CD4-positive, CD25-positive, alpha-beta regulatory T cell (primary cell): ENCODE results near the gene ZP2. TPM values are rescaled to one million over a fixed set of nuclear protein-coding genes. Genes with fewer than 3 reads are reported as not detected.
"Not testable (repeated sequence)": the region's sequence is repeated elsewhere in the genome, so short reads cannot be mapped to it uniquely, and the experiment has no call there.

Experiments
- ATAC-seq, 2 donors: fragments of 150-1000 bp; cut with Tn5 transposase; one replicate each; pipeline ENCODE4 v1.10.0; 2021; ENCODE audit warnings: low read depth in 2 of 2, moderate number of reproducible peaks in 2 of 2, moderate library complexity in 1 of 2
- DNase-seq, 3 donors: peaks; one replicate each; pipeline versions ENCODE4 v3.0.0 to v3.0.0-alpha.2; 2012 to 2022; ENCODE audit warnings: mixed read lengths in 1 of 3
- H3K27ac ChIP-seq: one replicate; pipeline ENCODE4 v1.7.0; 2013; ENCODE audit warnings: mild to moderate bottlenecking, low read length; ENCODE audit not compliant: insufficient read depth, poor library complexity, severe bottlenecking
- H3K27me3 ChIP-seq: one replicate; pipeline ENCODE4 v1.7.0; 2013; ENCODE audit warnings: low read length; ENCODE audit not compliant: control insufficient read depth, insufficient read depth
- H3K36me3 ChIP-seq: one replicate; pipeline ENCODE4 v1.7.0; 2013; ENCODE audit warnings: mild to moderate bottlenecking, low read length, moderate library complexity; ENCODE audit not compliant: control insufficient read depth, insufficient read depth
- H3K4me1 ChIP-seq: 2 replicates; pipeline ENCODE4 v1.7.0; 2013; ENCODE audit warnings: mild to moderate bottlenecking, low read length; ENCODE audit not compliant: insufficient read depth, control insufficient read depth, poor library complexity, severe bottlenecking
- H3K4me3 ChIP-seq: one replicate; pipeline ENCODE4 v1.7.0; 2013; ENCODE audit warnings: low read depth, mild to moderate bottlenecking, low read length, moderate library complexity
- H3K9me3 ChIP-seq, 2 experiments: 1 replicate in 1 of 2; 2 replicates in 1 of 2; pipeline ENCODE4 v1.7.0; 2013; ENCODE audit warnings: low read length in 2 of 2, mild to moderate bottlenecking in 1 of 2, moderate library complexity in 1 of 2; ENCODE audit not compliant: control insufficient read depth in 2 of 2
- H3K27ac Mint-ChIP-seq, 3 donors: one replicate each; pipeline ENCODE4 v1.8.0; 2020 to 2022; ENCODE audit warnings: mild to moderate bottlenecking in 3 of 3, mixed read lengths in 3 of 3, moderate library complexity in 2 of 3
- H3K27me3 Mint-ChIP-seq: one replicate; pipeline ENCODE4 v1.8.0; 2022; ENCODE audit warnings: mild to moderate bottlenecking, mixed read lengths
- H3K36me3 Mint-ChIP-seq: one replicate; pipeline ENCODE4 v1.8.0; 2020; ENCODE audit warnings: mixed read lengths
- H3K4me1 Mint-ChIP-seq, 4 donors: one replicate each; pipeline ENCODE4 v1.8.0; 2020 to 2022; ENCODE audit warnings: mixed read lengths in 4 of 4, mild to moderate bottlenecking in 1 of 4
- H3K4me3 Mint-ChIP-seq, 4 donors: one replicate each; pipeline ENCODE4 v1.8.0; 2020 to 2022; ENCODE audit warnings: mild to moderate bottlenecking in 4 of 4, mixed read lengths in 4 of 4, moderate library complexity in 3 of 4
- H3K9me3 Mint-ChIP-seq, 7 donors: one replicate each; pipeline ENCODE4 v1.8.0; 2020 to 2022; ENCODE audit warnings: mixed read lengths in 7 of 7, mild to moderate bottlenecking in 3 of 7, moderate library complexity in 2 of 7
- polyA plus RNA-seq, 4 donors: library from polyadenylated mRNA; unstranded; fragments of 300-500 nt; fragmentation: Illumina TruSeq; gene quantifications; one replicate each; pipeline ENCODE4 v1.2.3, GENCODE V29; 2021
- total RNA-seq: library from RNA; stranded (reverse); gene quantifications from one replicate; pipeline ENCODE4 v1.2.3, GENCODE V29; 2022

The ZP2 gene
- total RNA-seq (not detected), polyA plus RNA-seq (not detected)

- Histone ChIP-seq H3K27ac (no peak within 1 kb of the TSS), H3K9me3 (no peaks in the 10 kb centered on the region), H3K4me3 (no peak within 1 kb of the TSS), H3K36me3 (no peaks in the 10 kb centered on the region), H3K4me1 (no peaks in the 10 kb centered on the region), H3K27me3 (peaks cover 6% of the 10 kb centered on the region)
- Mint-ChIP-seq H3K4me1 (no peaks in the 10 kb centered on the region), H3K36me3 (no peaks in the 10 kb centered on the region), H3K27ac (no peak within 1 kb of the TSS), H3K27me3 (peaks cover 5% of the 10 kb centered on the region), H3K9me3 (no peaks in the 10 kb centered on the region), H3K4me3 (no peak within 1 kb of the TSS)
- ATAC-seq: no peak
- no peak for DNase-seq
Measured at GRCh38 chr16:21211486-21211885, at the start of gene ZP2. Gene ZP2 (minus strand): TSS chr16:21211574. CDS start chr16:21211547, 27 bp downstream.

DNA sequence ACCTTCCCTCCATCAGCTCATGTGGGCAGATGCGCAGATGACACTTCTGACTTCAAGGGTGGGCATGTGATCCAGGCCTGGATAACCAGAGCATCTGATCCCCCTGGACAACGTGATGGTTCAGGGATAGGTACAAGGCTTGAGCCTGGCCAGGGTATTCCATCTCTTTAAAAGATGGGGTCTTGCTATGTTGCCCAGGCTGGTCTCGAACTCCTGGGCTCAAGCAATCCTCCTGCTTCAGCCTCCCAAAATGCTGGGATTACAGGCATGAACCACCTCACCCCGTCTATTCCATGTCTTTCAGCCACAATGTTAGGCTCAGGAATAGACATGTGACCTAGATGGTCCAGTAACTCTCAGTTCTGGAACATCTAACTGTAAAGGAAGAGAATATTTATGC, 45.9 kb upstream of the ZP2 start:
- Histone ChIP-seq H3K4me1 (no peaks in the 10 kb centered on the region), H3K9me3 (no peaks in the 10 kb centered on the region), H3K36me3 (no peaks in the 10 kb centered on the region), H3K27ac (no peak overlapping the region), H3K4me3 (no peak overlapping the region), H3K27me3 (no peaks in the 10 kb centered on the region)
- H3K27me3 Mint-ChIP-seq: peaks cover 34% of the 10 kb centered on the region
- H3K9me3 Mint-ChIP-seq: peaks cover 0 to under 1% (median 0%) of the 10 kb centered on the region in 7 donors
- no peak overlapping the region for H3K27ac Mint-ChIP-seq
- no peaks in the 10 kb centered on the region for H3K4me1 Mint-ChIP-seq
- H3K4me3 Mint-ChIP-seq: no peak overlapping the region
- no peaks in the 10 kb centered on the region for H3K36me3 Mint-ChIP-seq
- DNase-seq (no peak), ATAC-seq (no peak)

DNA sequence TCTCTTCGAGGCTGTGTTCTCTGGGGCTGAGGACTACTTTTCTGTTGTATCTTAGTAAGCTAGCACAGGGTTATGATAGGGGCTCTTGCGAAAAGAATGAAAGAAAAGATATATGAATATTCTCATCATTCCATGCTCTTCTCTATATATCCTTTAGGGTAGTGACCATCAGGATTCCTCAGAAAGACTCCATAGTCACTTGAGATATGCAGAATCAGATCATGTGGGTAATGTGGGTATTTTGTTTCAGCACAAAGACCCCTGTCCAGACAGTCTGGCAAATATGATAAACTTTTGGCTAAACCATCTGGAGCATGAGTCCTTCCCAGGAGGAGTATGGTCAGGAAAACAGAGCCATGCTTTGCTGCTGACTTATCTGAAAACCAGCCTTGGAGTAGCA, 45.3 kb upstream of the ZP2 start:
- no peaks in the 10 kb centered on the region for H3K36me3 ChIP-seq
- Mint-ChIP-seq H3K27ac (no peak overlapping the region), H3K9me3 (peaks cover 0 to 3% (median 0%) of the 10 kb centered on the region in 7 donors), H3K27me3 (peaks cover 34% of the 10 kb centered on the region), H3K4me1 (no peaks in the 10 kb centered on the region), H3K36me3 (no peaks in the 10 kb centered on the region), H3K4me3 (no peak overlapping the region)
- H3K4me1 ChIP-seq: no peaks in the 10 kb centered on the region
- no peak for ATAC-seq
- no peaks in the 10 kb centered on the region for H3K27me3 ChIP-seq
- H3K4me3 ChIP-seq: no peak overlapping the region
- no peak overlapping the region for H3K27ac ChIP-seq
- no peak for DNase-seq
- no peaks in the 10 kb centered on the region for H3K9me3 ChIP-seq

- Histone ChIP-seq H3K27ac (no peak overlapping the region), H3K36me3 (no peaks in the 10 kb centered on the region), H3K4me1 (no peaks in the 10 kb centered on the region), H3K9me3 (no peaks in the 10 kb centered on the region), H3K27me3 (no peaks in the 10 kb centered on the region), H3K4me3 (no peak overlapping the region)
- Mint-ChIP-seq H3K4me1 (no peaks in the 10 kb centered on the region), H3K9me3 (peaks cover 0 to 3% (median 0%) of the 10 kb centered on the region in 7 donors), H3K4me3 (no peak overlapping the region), H3K36me3 (no peaks in the 10 kb centered on the region), H3K27me3 (peaks cover 38% of the 10 kb centered on the region), H3K27ac (no peak overlapping the region)
- ATAC-seq: no peak
- DNase-seq: no peak
Measured at GRCh38 chr16:21253470-21253869, 42.1 kb upstream of the ZP2 start.

GRCh38 chr16:21250072-21250923, 38.9 kb upstream of the ZP2 start:
- H3K9me3 Mint-ChIP-seq: peaks cover 0 to 5% (median 0%) of the 10 kb centered on the region in 7 donors
- Histone ChIP-seq H3K27ac (no peak overlapping the region), H3K36me3 (no peaks in the 10 kb centered on the region), H3K4me1 (no peaks in the 10 kb centered on the region), H3K9me3 (no peaks in the 10 kb centered on the region), H3K4me3 (no peak overlapping the region), H3K27me3 (peaks cover 4% of the 10 kb centered on the region)
- ATAC-seq: no peak
- peaks cover 46% of the 10 kb centered on the region for H3K27me3 Mint-ChIP-seq
- peak overlapping the region in 1 of 3 donors; percentile 57 for H3K27ac Mint-ChIP-seq
- H3K4me3 Mint-ChIP-seq: no peak overlapping the region
- H3K36me3 Mint-ChIP-seq: no peaks in the 10 kb centered on the region
- peaks cover 0 to 6% (median 0%) of the 10 kb centered on the region in 4 donors for H3K4me1 Mint-ChIP-seq
- DNase-seq: no peak

GRCh38 chr16:21248179-21248578, 36.8 kb upstream of the ZP2 start:
- not testable (repeated sequence) for H3K9me3 ChIP-seq, ATAC-seq, H3K4me1 Mint-ChIP-seq, H3K27me3 ChIP-seq, H3K4me3 ChIP-seq, H3K9me3 Mint-ChIP-seq, H3K4me1 ChIP-seq, H3K4me3 Mint-ChIP-seq, H3K27ac Mint-ChIP-seq, H3K36me3 ChIP-seq, H3K27ac ChIP-seq, DNase-seq, H3K36me3 Mint-ChIP-seq
- H3K27me3 Mint-ChIP-seq: peaks cover 35% of the 10 kb centered on the region

DNA sequence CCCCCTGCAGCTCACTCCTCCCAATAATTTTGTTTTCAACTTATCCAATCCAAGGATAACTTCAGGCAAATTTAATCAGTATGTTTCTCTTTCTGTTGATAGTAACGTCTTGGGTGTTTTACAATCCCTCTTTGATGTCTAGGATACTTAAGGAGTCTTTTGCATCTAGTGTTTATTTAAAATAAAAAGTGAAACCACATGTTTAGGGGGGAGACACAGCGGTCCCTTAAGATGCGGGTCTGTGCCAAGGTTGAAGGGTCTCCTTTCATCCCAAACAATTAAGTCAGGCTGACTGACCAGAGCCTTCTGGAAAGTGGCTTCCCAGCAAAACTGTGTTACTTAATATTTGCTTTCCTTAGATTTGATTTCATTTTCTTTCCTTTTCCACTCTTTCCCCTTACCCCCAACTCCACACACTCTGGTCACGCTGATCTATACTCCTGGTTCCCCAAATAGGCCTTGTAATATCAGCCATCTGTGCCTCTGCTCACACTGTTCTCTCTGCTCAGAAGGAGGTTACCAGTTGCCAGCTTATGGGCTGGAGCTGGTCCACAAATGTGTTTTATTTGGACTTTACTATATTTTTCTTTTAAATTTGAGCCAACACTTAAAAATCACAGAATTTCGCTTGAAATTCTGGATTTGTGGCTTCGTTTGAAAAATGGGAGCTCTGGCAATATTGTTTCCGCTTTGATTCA, 33.3 kb upstream of the ZP2 start:
- no peaks in the 10 kb centered on the region for H3K36me3 Mint-ChIP-seq
- peaks cover 30% of the 10 kb centered on the region for H3K27me3 Mint-ChIP-seq
- no peak overlapping the region for H3K4me3 Mint-ChIP-seq
- ATAC-seq (no peak), DNase-seq (no peak)
- Histone ChIP-seq H3K27ac (no peak overlapping the region), H3K4me1 (no peaks in the 10 kb centered on the region), H3K27me3 (peaks cover 4% of the 10 kb centered on the region), H3K9me3 (no peaks in the 10 kb centered on the region), H3K4me3 (no peak overlapping the region), H3K36me3 (no peaks in the 10 kb centered on the region)
- peaks cover 0 to 6% (median 0%) of the 10 kb centered on the region in 4 donors for H3K4me1 Mint-ChIP-seq
- H3K27ac Mint-ChIP-seq: no peak overlapping the region
- H3K9me3 Mint-ChIP-seq: peaks cover 0 to 5% (median 0%) of the 10 kb centered on the region in 7 donors
